ENCODE data around the gene LMNB1. TPM values are rescaled to one million over a fixed set of nuclear protein-coding genes. Genes with fewer than 3 reads are reported as not detected.
A peak's percentile ranks its signal among the peaks of the same experiment; 100 is the strongest.
"Not testable (repeated sequence)": the region's sequence is repeated elsewhere in the genome, so short reads cannot be mapped to it uniquely, and the experiment has no call there.

LMNB1 gene
- total RNA-seq, 4 donors from 2014 or later: 4.4 to 20.4 (median 11.9) TPM

DNA sequence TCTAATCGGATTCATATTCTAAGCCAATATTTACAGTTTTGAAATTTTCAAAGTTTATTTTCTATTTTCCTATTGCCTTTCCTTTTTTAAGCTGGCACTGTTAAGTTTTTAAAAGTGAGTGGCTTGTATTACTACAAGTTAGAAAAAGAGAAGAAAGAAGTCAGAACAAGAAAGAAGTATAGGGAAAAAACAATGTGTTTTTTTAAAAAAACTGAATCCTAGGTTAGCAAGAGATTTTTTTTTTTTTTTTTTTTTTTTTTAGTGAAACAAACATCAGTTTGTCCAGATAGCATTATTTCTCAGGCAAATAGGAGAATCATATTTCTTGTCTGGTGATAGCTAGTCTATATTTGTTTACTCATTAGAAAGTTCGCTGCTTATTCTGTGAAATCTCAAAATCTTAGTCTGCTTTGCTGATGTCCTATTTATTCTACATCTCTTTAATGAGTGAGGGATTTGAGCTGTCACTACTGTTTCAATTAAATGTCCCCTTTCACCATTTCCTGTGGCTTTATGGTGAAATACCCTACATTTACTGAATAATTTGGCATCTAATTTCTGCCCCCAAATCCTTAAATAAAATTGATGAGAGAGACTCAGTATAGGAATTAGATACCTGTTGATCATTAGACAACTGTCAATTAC, 19.1 kb upstream of the LMNB1 start:
- TF ChIP-seq, protein P1, sequence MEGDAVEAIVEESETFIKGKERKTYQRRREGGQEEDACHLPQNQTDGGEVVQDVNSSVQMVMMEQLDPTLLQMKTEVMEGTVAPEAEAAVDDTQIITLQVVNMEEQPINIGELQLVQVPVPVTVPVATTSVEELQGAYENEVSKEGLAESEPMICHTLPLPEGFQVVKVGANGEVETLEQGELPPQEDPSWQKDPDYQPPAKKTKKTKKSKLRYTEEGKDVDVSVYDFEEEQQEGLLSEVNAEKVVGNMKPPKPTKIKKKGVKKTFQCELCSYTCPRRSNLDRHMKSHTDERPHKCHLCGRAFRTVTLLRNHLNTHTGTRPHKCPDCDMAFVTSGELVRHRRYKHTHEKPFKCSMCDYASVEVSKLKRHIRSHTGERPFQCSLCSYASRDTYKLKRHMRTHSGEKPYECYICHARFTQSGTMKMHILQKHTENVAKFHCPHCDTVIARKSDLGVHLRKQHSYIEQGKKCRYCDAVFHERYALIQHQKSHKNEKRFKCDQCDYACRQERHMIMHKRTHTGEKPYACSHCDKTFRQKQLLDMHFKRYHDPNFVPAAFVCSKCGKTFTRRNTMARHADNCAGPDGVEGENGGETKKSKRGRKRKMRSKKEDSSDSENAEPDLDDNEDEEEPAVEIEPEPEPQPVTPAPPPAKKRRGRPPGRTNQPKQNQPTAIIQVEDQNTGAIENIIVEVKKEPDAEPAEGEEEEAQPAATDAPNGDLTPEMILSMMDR (IDR thresholded peaks at IDR 0.05): no peak
- DNase-seq (ENCODE audit: low spot score) (no peak), ATAC-seq (ENCODE audit: low FRiP score) (no peak)

DNA sequence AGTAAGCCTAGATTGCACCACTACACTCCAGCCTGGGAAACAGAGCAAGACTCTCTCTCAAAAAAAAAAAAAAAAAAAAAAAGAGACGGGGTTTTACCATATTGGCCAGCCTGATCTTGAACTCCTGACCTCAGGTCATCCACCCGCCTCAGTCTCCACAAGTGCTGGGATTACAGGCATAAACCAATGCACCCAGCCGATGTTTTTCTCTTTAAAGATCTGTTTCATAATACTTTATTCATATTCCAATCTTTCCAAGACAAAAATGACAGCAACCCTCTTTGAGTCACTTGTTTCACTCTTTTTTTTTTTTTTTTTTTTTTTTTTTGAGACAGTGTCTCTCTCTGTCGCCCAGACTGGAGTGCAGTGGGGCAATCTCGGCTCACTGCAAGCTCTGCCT, 13.6 kb upstream of the LMNB1 start:
- ATAC-seq (ENCODE audit: low FRiP score) (no peak), DNase-seq (ENCODE audit: low spot score) (no peak)
- TF ChIP-seq, protein P1 (IDR thresholded peaks at IDR 0.05): no peak

DNA sequence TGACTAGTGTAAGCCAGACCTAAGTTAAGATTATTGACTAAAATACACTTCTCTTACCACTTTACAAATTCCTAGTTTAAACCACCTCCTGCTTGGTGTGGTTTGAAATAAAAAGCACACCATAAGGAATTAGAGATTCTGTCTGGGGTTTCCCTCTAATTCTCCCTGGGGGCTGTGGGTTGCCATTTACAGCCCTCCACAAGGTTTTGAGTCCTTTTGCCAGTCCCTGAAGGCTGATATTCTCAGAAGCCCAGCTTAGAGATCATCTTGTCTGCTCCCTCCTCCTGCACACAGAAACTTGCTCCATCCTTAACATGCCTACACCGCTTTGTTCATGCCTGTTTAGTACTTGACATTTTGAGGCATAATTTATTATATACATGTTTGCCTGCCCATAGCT, 7.2 kb upstream of the LMNB1 start:
- TF ChIP-seq, protein P1 (IDR thresholded peaks at IDR 0.05): no peak
- no peak for DNase-seq (ENCODE audit: low spot score)
- no peak for ATAC-seq (ENCODE audit: low FRiP score)

DNA sequence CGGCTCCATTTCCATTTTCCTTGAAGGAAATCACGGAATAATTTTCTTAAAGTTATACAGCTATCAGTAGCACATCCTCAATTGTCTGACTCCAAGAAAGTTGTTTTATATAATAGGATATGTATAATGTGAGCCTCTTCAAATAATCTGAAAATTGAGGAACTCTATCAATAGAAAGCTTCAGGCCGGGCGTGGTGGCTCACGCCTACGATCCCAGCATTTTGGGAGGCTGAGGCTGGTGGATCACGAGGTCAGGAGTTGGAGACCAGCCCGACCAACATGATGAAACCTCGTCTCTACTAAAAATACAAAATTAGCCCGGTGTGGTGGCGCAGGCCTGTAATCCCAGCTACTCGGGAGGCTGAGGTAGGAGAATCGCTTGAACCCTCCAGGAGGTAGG, 3.4 kb upstream of the LMNB1 start:
- DNase-seq (ENCODE audit: low spot score): not testable (repeated sequence)

DNA sequence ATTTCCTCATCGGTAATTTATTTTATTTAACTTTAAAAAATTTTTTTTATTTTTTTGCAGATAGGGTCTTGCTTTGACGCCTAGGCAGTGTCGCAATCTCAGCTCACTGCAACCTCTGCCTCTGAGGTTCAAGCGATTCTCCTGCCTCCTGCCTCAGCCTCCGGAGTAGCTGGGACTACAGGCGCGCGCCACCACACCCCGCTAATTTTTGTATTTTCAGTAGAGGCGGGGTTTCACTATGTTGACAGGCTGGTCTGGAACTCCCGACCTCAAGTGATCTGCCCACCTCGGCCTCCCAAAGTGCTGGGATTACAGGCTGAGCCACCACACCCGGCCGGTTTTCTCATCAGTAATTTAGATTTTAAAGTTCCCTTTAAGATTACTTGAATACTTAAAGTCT, 2.3 kb upstream of the LMNB1 start:
- ATAC-seq (ENCODE audit: low FRiP score); DNase-seq (ENCODE audit: low spot score): not testable (repeated sequence)

More for the DNA sequence above, 3.4 kb upstream of the LMNB1 start:
- ATAC-seq (ENCODE audit: low FRiP score): not testable (repeated sequence)

DNA sequence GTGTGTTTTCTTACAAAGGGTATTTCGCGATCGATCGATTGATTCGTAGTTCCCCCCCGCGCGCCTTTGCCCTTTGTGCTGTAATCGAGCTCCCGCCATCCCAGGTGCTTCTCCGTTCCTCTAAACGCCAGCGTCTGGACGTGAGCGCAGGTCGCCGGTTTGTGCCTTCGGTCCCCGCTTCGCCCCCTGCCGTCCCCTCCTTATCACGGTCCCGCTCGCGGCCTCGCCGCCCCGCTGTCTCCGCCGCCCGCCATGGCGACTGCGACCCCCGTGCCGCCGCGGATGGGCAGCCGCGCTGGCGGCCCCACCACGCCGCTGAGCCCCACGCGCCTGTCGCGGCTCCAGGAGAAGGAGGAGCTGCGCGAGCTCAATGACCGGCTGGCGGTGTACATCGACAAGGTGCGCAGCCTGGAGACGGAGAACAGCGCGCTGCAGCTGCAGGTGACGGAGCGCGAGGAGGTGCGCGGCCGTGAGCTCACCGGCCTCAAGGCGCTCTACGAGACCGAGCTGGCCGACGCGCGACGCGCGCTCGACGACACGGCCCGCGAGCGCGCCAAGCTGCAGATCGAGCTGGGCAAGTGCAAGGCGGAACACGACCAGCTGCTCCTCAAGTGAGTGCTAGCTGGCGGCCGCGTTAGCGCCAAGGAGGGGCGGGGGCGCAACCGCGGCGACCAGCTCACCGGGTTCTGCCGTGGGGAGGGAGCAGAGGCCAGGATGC, 480 bp downstream of the LMNB1 start:
- TF ChIP-seq, protein P1 (IDR thresholded peaks at IDR 0.05): no peak
- ATAC-seq (ENCODE audit: low FRiP score) (peak; percentile 11), DNase-seq (ENCODE audit: low spot score) (no peak)

DNA sequence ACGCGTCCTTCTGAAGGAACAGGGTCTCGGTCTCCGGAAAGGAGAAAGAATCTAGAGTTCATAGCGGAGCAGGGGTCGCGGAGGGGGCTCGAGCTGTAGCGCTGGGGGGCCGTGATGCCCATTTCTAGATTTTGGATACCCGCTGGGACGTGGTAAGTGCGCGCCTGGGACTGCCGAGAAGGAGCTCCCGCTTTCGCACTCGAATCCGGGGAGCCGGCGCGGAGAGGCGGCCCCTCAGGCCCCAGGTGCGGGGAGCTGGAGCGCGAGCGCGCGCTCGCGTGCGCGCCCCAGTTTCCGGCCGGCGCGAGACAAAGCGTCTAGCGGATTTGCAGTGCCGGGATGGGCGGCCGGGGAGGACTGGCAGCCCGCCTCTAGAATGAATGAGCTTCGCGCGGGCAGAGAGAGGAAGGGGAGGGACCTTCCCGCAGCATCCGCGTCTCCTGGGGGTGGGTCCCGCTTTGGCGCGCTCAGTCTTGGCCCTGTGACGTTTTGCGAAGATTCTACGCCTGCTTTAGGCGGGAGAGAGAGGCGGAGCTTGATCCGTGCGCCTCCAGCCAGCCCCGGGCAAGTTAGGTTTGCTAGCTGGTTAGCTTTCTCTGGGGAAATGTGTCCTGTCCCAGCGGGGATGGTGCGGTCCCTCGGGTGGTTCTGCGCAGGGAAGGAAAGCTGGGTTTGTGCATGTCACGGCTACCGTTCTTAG, 1.2 kb downstream of the LMNB1 start:
- TF ChIP-seq, protein P1 (IDR thresholded peaks at IDR 0.05): no peak
- ATAC-seq (ENCODE audit: low FRiP score) (peak; percentile 86), DNase-seq (ENCODE audit: low spot score) (peak; percentile 58)
